Erythroblast (primary cell): Measurements from ENCODE around the gene CHI3L1.

Experiments
- DNase-seq, 2 experiments: peaks; one replicate each; lab custom pipeline; 2025; lab: John Stamatoyannopoulos, UW
- GATA1 ChIP-seq: IDR thresholded peaks from 2 replicates; pipeline ENCODE4 v1.6.1; 2011; ENCODE audit warnings: low read depth, mild to moderate bottlenecking, control low read depth, low read length, moderate library complexity
- POLR2A ChIP-seq: IDR thresholded peaks from 2 replicates; pipeline ENCODE4 v1.6.1; 2011; ENCODE audit warnings: mild to moderate bottlenecking, low read length

Gene CHI3L1

GRCh38 chr1:203151362-203152157 lies 34.9 kb downstream of the CHI3L1 start:
- TF ChIP-seq POLR2A (no peak), GATA1 (no peak)

GRCh38 chr1:203150511-203151297 lies 35.8 kb downstream of the CHI3L1 start:
- TF ChIP-seq POLR2A, result no peak
- TF ChIP-seq GATA1, result no peak
- DNase-seq, result no peak

More at GRCh38 chr1:203151362-203152157, 34.9 kb downstream of the CHI3L1 start:
- no peak for DNase-seq

- no peak for DNase-seq
- TF ChIP-seq GATA1 (no peak), POLR2A (no peak)
Measured at GRCh38 chr1:203149188-203149840, 37.2 kb downstream of the CHI3L1 start.

GRCh38 chr1:203148579-203148978 lies 37.9 kb downstream of the CHI3L1 start:
- DNase-seq, result no peak

GRCh38 chr1:203148127-203148526 lies 38.4 kb downstream of the CHI3L1 start:
- DNase-seq, result peak in 1 of 2 experiments; percentile 4
- TF ChIP-seq POLR2A, result no peak
- no peak for TF ChIP-seq GATA1

More at GRCh38 chr1:203148579-203148978, 37.9 kb downstream of the CHI3L1 start:
- TF ChIP-seq GATA1 (no peak), POLR2A (no peak)

GRCh38 chr1:203147376-203147775 lies 39.1 kb downstream of the CHI3L1 start:
- DNase-seq, result no peak
- no peak for TF ChIP-seq GATA1

- DNase-seq, result no peak
- no peak for TF ChIP-seq POLR2A
- no peak for TF ChIP-seq GATA1
Measured at GRCh38 chr1:203146537-203146936, 40.0 kb downstream of the CHI3L1 start.

GRCh38 chr1:203146042-203146369 lies 40.5 kb downstream of the CHI3L1 start:
- DNase-seq, result no peak
- TF ChIP-seq GATA1 (no peak), POLR2A (no peak)

GRCh38 chr1:203145321-203146041 lies 41.0 kb downstream of the CHI3L1 start:
- TF ChIP-seq GATA1 (no peak), POLR2A (no peak)
- DNase-seq, result no peak

- no peak for TF ChIP-seq GATA1
- TF ChIP-seq POLR2A, result no peak
- no peak for DNase-seq
Measured at GRCh38 chr1:203144661-203145060, 41.8 kb downstream of the CHI3L1 start.

- no peak for TF ChIP-seq GATA1
- no peak for TF ChIP-seq POLR2A
- no peak for DNase-seq
Measured at GRCh38 chr1:203143641-203144040, 42.9 kb downstream of the CHI3L1 start.

- TF ChIP-seq GATA1 (no peak), POLR2A (no peak)
- no peak for DNase-seq
Measured at GRCh38 chr1:203142684-203143408, 43.7 kb downstream of the CHI3L1 start.

- no peak for DNase-seq
- no peak for TF ChIP-seq POLR2A
- no peak for TF ChIP-seq GATA1
Measured at GRCh38 chr1:203142124-203142523, 44.4 kb downstream of the CHI3L1 start.
